HEK293 (cell line): Measurements from ENCODE around the gene MAFF.

Experiments
- EGR2 ChIP-seq: fragments of 450-650 bp; formaldehyde crosslinking; IDR thresholded peaks from 2 replicates; pipeline ENCODE4 v1.5.1; 2016; ENCODE audit warnings: low read depth, missing biosample characterization, missing genetic modification characterization
- HOXC10 ChIP-seq: sonication (generic); formaldehyde crosslinking; IDR thresholded peaks from 2 replicates; pipeline ENCODE4 v1.8.1; 2023; ENCODE audit warnings: mild to moderate bottlenecking, missing genetic modification reagents
- HOXD13 ChIP-seq: sonication (generic); formaldehyde crosslinking; IDR thresholded peaks from 2 replicates; pipeline ENCODE4 v1.8.0; 2022; ENCODE audit warnings: missing genetic modification reagents, borderline replicate concordance
- KLF7 ChIP-seq: fragments of 450-650 bp; formaldehyde crosslinking; IDR thresholded peaks from 2 replicates; pipeline ENCODE4 v1.5.1; 2016; ENCODE audit warnings: missing biosample characterization, missing genetic modification characterization, borderline replicate concordance
- MZF1 ChIP-seq: fragments of 450-650 bp; formaldehyde crosslinking; IDR thresholded peaks from 2 replicates; pipeline ENCODE4 v1.5.1; 2017; ENCODE audit warnings: missing biosample characterization, missing genetic modification characterization, borderline replicate concordance
- OVOL3 ChIP-seq: fragments of 450-650 bp; formaldehyde crosslinking; IDR thresholded peaks from 2 replicates; pipeline ENCODE4 v1.5.1; 2016; ENCODE audit warnings: missing biosample characterization, missing genetic modification characterization
- PRDM1 ChIP-seq: fragments of 450-650 bp; formaldehyde crosslinking; IDR thresholded peaks from 2 replicates; pipeline ENCODE4; 2016; ENCODE audit warnings: missing biosample characterization, missing genetic modification characterization
- SCRT2 ChIP-seq: fragments of 450-650 bp; formaldehyde crosslinking; IDR thresholded peaks from 2 replicates; pipeline ENCODE4 v1.5.1; 2016; ENCODE audit warnings: missing biosample characterization, missing genetic modification characterization
- ZNF114 ChIP-seq: fragments of 450-650 bp; formaldehyde crosslinking; IDR thresholded peaks from 2 replicates; pipeline ENCODE4 v1.5.0; 2017; ENCODE audit warnings: missing biosample characterization, missing genetic modification characterization
- ZNF132 ChIP-seq: fragments of 450-650 bp; formaldehyde crosslinking; IDR thresholded peaks from 2 replicates; pipeline ENCODE4 v1.5.1; 2017; ENCODE audit warnings: missing biosample characterization, missing genetic modification characterization, borderline replicate concordance
- ZNF140 ChIP-seq: fragments of 450-650 bp; formaldehyde crosslinking; IDR thresholded peaks from 2 replicates; pipeline ENCODE4 v1.5.1; 2016; ENCODE audit warnings: missing biosample characterization, missing genetic modification characterization
- ZNF19 ChIP-seq: fragments of 450-650 bp; formaldehyde crosslinking; IDR thresholded peaks from 2 replicates; pipeline ENCODE4; 2016; ENCODE audit warnings: missing biosample characterization, missing genetic modification characterization, low read depth
- ZNF202 ChIP-seq: fragments of 450-650 bp; formaldehyde crosslinking; IDR thresholded peaks from 2 replicates; pipeline ENCODE4 v1.5.1; 2016; ENCODE audit warnings: missing biosample characterization, missing genetic modification characterization, borderline replicate concordance
- ZNF221 ChIP-seq: fragments of 450-650 bp; formaldehyde crosslinking; IDR thresholded peaks from 2 replicates; pipeline ENCODE4 v1.5.1; 2017; ENCODE audit warnings: missing biosample characterization, missing genetic modification characterization, borderline replicate concordance
- ZNF274 ChIP-seq, 2 experiments: fragments of 200-500 bp in 1 of 2; fragments of 450-650 bp in 1 of 2; sonication (Bioruptor generic) in 1 of 2; formaldehyde crosslinking in 1 of 2; IDR thresholded peaks; 2 replicates each; pipeline versions ENCODE4 v1.5.1 to v1.6.1; 2014 to 2016; ENCODE audit warnings: borderline replicate concordance in 1 of 2, inconsistent platforms in 1 of 2, low read length in 1 of 2, missing biosample characterization in 1 of 2, missing genetic modification characterization in 1 of 2
- ZNF335 ChIP-seq: fragments of 450-650 bp; formaldehyde crosslinking; conservative IDR thresholded peaks from 2 replicates; pipeline ENCODE4 v1.5.1; 2016; ENCODE audit warnings: missing biosample characterization, missing genetic modification characterization
- ZNF341 ChIP-seq: fragments of 450-650 bp; formaldehyde crosslinking; IDR thresholded peaks from 2 replicates; pipeline ENCODE4; 2016; ENCODE audit warnings: low read depth, missing biosample characterization, missing genetic modification characterization
- ZNF366 ChIP-seq: fragments of 450-650 bp; formaldehyde crosslinking; conservative IDR thresholded peaks from 2 replicates; pipeline ENCODE4 v1.5.1; 2016; ENCODE audit warnings: missing biosample characterization, missing genetic modification characterization
- ZNF423 ChIP-seq: fragments of 450-650 bp; formaldehyde crosslinking; IDR thresholded peaks from 2 replicates; pipeline ENCODE4 v1.5.1; 2016; ENCODE audit warnings: missing biosample characterization, missing genetic modification characterization
- ZNF521 ChIP-seq: fragments of 450-650 bp; formaldehyde crosslinking; IDR thresholded peaks from 2 replicates; pipeline ENCODE4 v1.5.1; 2017; ENCODE audit warnings: missing biosample characterization, mild to moderate bottlenecking, missing genetic modification characterization
- ZNF529 ChIP-seq: fragments of 450-650 bp; formaldehyde crosslinking; IDR thresholded peaks from 2 replicates; pipeline ENCODE4 v1.5.1; 2017; ENCODE audit warnings: missing genetic modification characterization, missing biosample characterization; ENCODE audit not compliant: insufficient replicate concordance
- ZNF571 ChIP-seq: fragments of 450-650 bp; formaldehyde crosslinking; IDR thresholded peaks from 2 replicates; pipeline ENCODE4 v1.5.0; 2017; ENCODE audit warnings: missing biosample characterization, missing genetic modification characterization
- ZNF623 ChIP-seq: fragments of 450-650 bp; formaldehyde crosslinking; IDR thresholded peaks from 2 replicates; pipeline ENCODE4 v1.5.1; 2016; ENCODE audit warnings: missing biosample characterization, missing genetic modification characterization
- ZNF624 ChIP-seq: fragments of 450-650 bp; formaldehyde crosslinking; IDR thresholded peaks from 2 replicates; pipeline ENCODE4 v1.5.1; 2017; ENCODE audit warnings: missing biosample characterization, missing genetic modification characterization
- ZNF626 ChIP-seq: fragments of 450-650 bp; sonication (Bioruptor Pico); formaldehyde crosslinking; IDR thresholded peaks from 2 replicates; pipeline ENCODE4 v1.5.1; 2018; ENCODE audit warnings: missing biosample characterization, missing genetic modification characterization, inconsistent platforms
- ZNF658 ChIP-seq: fragments of 450-650 bp; formaldehyde crosslinking; IDR thresholded peaks from 2 replicates; pipeline ENCODE4; 2016; ENCODE audit warnings: missing biosample characterization, missing genetic modification characterization
- ZNF670 ChIP-seq: fragments of 450-650 bp; formaldehyde crosslinking; IDR thresholded peaks from 2 replicates; pipeline ENCODE4 v1.5.1; 2016; ENCODE audit warnings: missing biosample characterization, missing genetic modification characterization, low read depth
- ZNF830 ChIP-seq: fragments of 450-650 bp; IDR thresholded peaks from 2 replicates; pipeline ENCODE4 v1.5.0; 2018; ENCODE audit warnings: missing biosample characterization, missing genetic modification characterization, low read depth, mild to moderate bottlenecking, moderate library complexity
- TF ChIP-seq, protein P1 (sequence below): fragments of 450-650 bp; formaldehyde crosslinking; IDR thresholded peaks from 2 replicates; pipeline ENCODE4 v1.5.1; 2016; ENCODE audit warnings: missing biosample characterization, missing genetic modification characterization
- TF ChIP-seq, protein P2 (sequence below): fragments of 450-650 bp; formaldehyde crosslinking; IDR thresholded peaks from 2 replicates; pipeline ENCODE4 v1.5.1; 2016; ENCODE audit warnings: missing biosample characterization, missing genetic modification characterization
- TF ChIP-seq, protein P3 (sequence below): fragments of 450-650 bp; formaldehyde crosslinking; IDR thresholded peaks from 2 replicates; pipeline ENCODE4 v1.5.1; 2016; ENCODE audit warnings: missing biosample characterization, missing genetic modification characterization
- TF ChIP-seq, protein P4 (sequence below): IDR thresholded peaks from 2 replicates; pipeline ENCODE4 v1.6.1; 2011; ENCODE audit warnings: mild to moderate bottlenecking, low read depth, low read length, borderline replicate concordance
- TF ChIP-seq, protein P5 (sequence below): fragments of 450-650 bp; formaldehyde crosslinking; IDR thresholded peaks from 2 replicates; pipeline ENCODE4 v1.5.1; 2017; ENCODE audit warnings: missing biosample characterization, missing genetic modification characterization

MAFF gene

DNA sequence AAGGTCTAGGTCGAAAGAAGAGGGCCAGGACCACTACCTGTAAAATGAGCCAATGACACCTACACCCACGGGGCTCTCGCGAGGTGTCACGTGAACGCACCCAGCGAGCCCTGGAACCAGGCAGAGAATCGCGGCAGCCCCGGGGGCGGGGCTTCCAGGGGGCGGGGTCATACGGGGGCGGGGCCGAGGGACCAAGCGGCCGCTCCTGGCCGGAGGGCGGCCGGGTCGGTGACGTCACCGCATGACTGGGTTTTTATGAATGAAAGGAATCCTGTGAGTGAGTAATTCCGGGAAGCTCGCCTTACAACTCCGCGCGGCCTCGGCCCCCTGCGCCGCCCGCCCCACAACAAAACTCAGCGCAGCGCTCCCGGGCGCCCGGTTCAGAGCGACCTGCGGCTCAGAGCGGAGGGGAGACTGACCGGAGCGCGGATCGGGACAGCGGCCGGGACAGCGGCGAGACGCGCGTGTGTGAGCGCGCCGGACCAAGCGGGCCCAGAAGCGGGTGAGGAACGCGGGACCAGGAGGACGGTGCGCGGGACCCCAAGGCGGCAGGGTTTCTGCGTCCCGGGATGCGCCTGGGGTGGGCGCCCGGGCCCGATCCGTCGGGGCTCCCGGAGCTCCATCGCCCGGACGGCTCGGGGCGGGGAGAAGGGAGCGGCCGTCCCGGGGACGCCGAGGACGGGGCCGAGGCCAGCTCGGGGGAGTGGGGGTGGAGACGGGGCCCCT lies at the start of gene MAFF (continued):
- TF ChIP-seq, protein P1, sequence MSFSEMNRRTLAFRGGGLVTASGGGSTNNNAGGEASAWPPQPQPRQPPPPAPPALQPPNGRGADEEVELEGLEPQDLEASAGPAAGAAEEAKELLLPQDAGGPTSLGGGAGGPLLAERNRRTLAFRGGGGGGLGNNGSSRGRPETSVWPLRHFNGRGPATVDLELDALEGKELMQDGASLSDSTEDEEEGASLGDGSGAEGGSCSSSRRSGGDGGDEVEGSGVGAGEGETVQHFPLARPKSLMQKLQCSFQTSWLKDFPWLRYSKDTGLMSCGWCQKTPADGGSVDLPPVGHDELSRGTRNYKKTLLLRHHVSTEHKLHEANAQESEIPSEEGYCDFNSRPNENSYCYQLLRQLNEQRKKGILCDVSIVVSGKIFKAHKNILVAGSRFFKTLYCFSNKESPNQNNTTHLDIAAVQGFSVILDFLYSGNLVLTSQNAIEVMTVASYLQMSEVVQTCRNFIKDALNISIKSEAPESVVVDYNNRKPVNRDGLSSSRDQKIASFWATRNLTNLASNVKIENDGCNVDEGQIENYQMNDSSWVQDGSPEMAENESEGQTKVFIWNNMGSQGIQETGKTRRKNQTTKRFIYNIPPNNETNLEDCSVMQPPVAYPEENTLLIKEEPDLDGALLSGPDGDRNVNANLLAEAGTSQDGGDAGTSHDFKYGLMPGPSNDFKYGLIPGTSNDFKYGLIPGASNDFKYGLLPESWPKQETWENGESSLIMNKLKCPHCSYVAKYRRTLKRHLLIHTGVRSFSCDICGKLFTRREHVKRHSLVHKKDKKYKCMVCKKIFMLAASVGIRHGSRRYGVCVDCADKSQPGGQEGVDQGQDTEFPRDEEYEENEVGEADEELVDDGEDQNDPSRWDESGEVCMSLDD, result no peak
- TF ChIP-seq ZNF830 (tag by site-specific recombination) (no peak), OVOL3 (tag by site-specific recombination) (no peak), EGR2 (tag by site-specific recombination) (peak; percentile 56), ZNF140 (tag by site-specific recombination) (no peak), ZNF366 (tag by site-specific recombination) (no peak), ZNF571 (tag by site-specific recombination) (no peak), ZNF658 (no peak), ZNF335 (tag by site-specific recombination) (peak; percentile 83), HOXD13 (no peak), ZNF221 (tag by site-specific recombination) (no peak), MZF1 (tag by site-specific recombination) (no peak), ZNF132 (tag by site-specific recombination) (no peak), ZNF341 (tag by site-specific recombination) (peak; percentile 82), SCRT2 (tag by site-specific recombination) (no peak), ZNF626 (tag by site-specific recombination) (no peak), ZNF670 (no peak), HOXC10 (CRISPR knock-in tag) (no peak), ZNF19 (tag by site-specific recombination) (no peak), ZNF423 (tag by site-specific recombination) (no peak), ZNF529 (tag by site-specific recombination) (no peak), ZNF624 (tag by site-specific recombination) (no peak), ZNF274 (IDR thresholded peaks at IDR 0.05; ENCODE audit: low read length) (no peak), ZNF274 (tag by site-specific recombination; IDR thresholded peaks at IDR 0.05; ENCODE audit: borderline replicate concordance) (no peak), ZNF202 (tag by site-specific recombination) (no peak), ZNF114 (no peak), PRDM1 (tag by site-specific recombination) (no peak), ZNF521 (tag by site-specific recombination) (no peak), KLF7 (tag by site-specific recombination) (no peak), ZNF623 (no peak)
- TF ChIP-seq, protein P2, sequence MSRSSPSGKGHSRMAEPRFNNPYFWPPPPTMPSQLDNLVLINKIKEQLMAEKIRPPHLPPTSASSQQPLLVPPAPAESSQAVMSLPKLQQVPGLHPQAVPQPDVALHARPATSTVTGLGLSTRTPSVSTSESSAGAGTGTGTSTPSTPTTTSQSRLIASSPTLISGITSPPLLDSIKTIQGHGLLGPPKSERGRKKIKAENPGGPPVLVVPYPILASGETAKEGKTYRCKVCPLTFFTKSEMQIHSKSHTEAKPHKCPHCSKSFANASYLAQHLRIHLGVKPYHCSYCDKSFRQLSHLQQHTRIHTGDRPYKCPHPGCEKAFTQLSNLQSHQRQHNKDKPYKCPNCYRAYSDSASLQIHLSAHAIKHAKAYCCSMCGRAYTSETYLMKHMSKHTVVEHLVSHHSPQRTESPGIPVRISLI (tag by site-specific recombination), result no peak
- TF ChIP-seq, protein P3, sequence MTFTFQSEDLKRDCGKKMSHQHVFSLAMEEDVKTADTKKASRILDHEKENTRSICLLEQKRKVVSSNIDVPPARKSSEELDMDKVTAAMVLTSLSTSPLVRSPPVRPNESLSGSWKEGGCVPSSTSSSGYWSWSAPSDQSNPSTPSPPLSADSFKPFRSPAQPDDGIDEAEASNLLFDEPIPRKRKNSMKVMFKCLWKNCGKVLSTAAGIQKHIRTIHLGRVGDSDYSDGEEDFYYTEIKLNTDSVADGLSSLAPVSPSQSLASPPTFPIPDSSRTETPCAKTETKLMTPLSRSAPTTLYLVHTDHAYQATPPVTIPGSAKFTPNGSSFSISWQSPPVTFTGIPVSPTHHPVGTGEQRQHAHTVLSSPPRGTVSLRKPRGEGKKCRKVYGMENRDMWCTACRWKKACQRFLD, result no peak
- TF ChIP-seq, protein P4, sequence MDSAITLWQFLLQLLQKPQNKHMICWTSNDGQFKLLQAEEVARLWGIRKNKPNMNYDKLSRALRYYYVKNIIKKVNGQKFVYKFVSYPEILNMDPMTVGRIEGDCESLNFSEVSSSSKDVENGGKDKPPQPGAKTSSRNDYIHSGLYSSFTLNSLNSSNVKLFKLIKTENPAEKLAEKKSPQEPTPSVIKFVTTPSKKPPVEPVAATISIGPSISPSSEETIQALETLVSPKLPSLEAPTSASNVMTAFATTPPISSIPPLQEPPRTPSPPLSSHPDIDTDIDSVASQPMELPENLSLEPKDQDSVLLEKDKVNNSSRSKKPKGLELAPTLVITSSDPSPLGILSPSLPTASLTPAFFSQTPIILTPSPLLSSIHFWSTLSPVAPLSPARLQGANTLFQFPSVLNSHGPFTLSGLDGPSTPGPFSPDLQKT, result no peak
- TF ChIP-seq, protein P5, sequence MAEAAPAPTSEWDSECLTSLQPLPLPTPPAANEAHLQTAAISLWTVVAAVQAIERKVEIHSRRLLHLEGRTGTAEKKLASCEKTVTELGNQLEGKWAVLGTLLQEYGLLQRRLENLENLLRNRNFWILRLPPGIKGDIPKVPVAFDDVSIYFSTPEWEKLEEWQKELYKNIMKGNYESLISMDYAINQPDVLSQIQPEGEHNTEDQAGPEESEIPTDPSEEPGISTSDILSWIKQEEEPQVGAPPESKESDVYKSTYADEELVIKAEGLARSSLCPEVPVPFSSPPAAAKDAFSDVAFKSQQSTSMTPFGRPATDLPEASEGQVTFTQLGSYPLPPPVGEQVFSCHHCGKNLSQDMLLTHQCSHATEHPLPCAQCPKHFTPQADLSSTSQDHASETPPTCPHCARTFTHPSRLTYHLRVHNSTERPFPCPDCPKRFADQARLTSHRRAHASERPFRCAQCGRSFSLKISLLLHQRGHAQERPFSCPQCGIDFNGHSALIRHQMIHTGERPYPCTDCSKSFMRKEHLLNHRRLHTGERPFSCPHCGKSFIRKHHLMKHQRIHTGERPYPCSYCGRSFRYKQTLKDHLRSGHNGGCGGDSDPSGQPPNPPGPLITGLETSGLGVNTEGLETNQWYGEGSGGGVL, result peak; percentile 56
